HG03039 (cell line): ENCODE results near the gene DUSP1.
"Not testable (repeated sequence)": the region's sequence is repeated elsewhere in the genome, so short reads cannot be mapped to it uniquely, and the experiment has no call there.

ENCODE experiments used
- ATAC-seq: cut with Tn5 transposase; IDR thresholded peaks from one replicate; pipeline ENCODE4 v1.9.1; 2021; ENCODE audit warnings: mild to moderate bottlenecking, moderate library complexity; ENCODE audit not compliant: unreplicated experiment

The DUSP1 gene

DNA sequence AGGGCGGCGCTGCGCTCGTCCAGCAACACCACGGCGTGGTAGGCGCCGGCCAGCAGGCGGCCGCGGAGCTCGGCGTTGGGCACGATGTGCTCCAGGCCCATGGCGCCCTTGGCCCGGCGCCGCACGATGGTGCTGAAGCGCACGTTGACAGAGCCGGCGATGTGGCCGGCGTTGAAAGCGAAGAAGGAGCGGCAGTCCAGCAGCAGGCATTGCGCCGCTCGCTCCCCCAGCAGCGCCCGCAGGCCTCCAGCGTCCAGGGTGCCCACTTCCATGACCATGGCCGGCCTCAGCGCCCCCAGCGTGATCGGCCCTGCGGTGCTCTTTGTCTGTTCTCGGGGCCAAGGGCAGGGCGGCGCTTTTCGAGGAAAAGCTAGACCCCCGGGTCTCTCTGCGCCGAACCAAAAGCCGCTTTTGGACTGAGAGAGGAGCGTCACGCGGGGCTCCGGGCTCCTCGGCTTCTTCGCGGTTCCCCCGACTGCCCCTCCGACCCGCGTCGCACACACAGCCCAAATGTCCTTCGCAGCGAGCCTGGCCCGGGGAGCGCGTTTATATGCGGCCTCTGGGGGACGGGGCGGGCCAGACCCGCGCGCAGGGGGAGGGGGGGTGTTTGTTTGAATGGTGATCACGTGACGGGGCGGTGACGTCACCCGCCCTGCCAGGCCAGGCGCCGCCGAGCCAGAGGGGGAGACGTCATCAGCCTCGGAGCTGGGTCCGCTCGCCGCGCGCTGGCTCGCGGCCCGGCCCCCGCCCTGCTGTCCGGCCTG, at the start of gene DUSP1:
Gene DUSP1 (minus strand): TSS at position 521 of the 764 bp plus-strand sequence. CDS start 243 bp downstream, at position 278.
- peak; percentile 55 for ATAC-seq

GRCh38 chr5:172820046-172820767, 49.2 kb upstream of the DUSP1 start:
- ATAC-seq, result no peak

GRCh38 chr5:172819569-172819968, 48.6 kb upstream of the DUSP1 start:
- ATAC-seq, result no peak

DNA sequence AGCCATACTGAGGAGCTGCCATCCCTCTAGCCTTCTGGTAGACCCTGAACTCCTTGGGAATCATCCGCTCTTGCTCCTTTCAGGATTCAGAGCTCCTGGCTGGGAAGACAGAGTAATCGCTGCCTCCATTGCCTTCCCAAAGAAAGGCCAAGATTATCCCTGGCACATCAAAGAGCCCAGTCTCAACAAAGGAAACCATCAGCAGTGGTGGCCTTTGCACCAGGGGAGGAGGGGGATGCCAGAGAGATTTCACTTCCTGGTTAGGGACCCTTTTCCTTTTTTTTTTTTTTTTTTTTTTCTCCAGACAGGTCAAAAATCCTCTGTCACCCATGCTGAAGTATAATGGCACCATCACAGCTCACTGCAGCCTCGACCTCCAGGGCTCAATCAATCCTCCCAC, 47.1 kb upstream of the DUSP1 start:
- no peak for ATAC-seq

DNA sequence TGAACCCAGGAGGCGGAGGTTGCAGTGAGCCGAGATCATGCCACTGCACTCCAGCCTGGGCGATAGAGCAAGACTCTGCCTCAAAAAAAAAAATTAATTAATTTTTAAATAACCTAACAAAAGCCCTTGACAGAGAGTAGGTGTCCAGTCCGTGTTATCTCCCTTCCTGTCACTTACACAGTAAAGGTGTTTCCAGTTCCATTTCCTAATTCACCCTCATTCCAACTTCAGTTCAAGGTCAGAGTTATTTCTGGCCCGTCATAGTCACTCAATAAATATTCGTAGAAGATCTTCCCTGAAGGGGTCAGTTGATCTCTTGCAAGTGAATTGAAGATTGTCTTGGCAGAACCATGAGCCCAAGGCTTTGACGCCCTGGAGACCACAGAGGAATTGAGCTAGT, 46.7 kb upstream of the DUSP1 start:
- ATAC-seq, result no peak

DNA sequence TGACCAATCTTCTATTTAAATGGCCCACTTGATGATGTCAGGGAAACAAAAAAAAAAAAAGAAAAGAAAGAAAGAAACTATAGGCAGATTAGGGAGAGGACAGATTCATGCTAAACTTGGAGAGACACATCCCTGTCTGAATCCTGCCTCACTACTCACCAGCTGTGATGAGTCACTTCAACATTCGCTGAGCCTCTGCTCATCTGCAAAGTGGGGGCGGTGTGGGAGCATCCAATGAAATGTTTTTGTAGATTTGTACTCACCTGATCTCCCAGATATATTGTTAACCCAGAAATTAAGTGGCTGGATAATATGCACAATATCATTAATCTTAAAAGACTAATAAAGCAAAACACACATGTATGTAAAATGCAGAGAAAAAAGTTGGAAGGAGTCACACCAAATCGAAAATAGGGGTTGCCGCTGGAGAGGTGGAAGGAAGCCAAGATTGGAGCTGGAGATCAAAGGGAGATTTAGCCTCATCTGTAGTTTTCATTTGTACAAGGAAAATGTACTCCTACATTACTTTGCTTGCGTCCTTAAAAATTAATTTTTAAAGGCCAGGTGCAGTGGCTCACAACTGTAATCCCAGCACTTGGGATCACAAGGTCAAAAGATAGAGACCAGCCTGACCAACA, 46.0 kb upstream of the DUSP1 start:
- ATAC-seq, result no peak

DNA sequence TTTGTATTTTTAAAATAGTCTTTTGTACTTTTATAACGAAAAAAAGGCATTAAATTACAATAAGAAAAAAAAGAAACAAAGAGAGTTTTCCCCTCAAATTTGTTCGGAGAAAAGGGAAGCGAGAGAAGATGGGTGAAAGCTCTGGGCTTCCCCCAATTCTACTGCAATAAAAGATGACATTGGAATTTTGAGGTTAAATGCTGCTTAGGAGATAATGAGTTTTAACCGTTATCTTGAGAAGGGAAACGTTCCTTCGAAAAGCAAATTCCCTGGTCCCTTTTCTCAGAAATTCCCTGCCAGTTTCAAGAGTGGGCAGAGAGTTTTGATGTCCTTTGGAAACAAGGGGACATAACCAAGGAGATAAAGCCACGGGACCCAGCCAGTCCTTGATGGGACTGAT, 44.6 kb upstream of the DUSP1 start:
- ATAC-seq, result no peak

DNA sequence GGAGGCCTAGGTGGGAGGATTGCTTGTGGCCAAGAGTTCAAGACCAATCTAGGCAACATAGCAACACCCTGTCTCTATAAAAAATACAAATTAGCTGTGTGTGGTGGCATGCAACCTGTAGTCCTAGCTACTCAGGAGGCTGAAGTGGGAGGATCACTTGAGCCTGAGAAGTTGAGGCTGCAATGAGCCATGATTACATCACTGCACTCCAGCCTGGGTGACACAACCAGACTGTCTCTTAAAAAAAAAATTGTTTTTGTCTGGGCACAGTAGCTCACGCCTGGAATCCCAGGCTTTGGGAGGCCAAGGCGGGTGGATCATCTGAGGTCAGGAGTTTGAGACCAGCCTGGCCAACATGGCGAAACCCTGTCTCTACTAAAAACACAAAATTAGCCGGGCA, 40.0 kb upstream of the DUSP1 start:
- ATAC-seq, result not testable (repeated sequence)

GRCh38 chr5:172809774-172810173, 38.8 kb upstream of the DUSP1 start:
- no peak for ATAC-seq

DNA sequence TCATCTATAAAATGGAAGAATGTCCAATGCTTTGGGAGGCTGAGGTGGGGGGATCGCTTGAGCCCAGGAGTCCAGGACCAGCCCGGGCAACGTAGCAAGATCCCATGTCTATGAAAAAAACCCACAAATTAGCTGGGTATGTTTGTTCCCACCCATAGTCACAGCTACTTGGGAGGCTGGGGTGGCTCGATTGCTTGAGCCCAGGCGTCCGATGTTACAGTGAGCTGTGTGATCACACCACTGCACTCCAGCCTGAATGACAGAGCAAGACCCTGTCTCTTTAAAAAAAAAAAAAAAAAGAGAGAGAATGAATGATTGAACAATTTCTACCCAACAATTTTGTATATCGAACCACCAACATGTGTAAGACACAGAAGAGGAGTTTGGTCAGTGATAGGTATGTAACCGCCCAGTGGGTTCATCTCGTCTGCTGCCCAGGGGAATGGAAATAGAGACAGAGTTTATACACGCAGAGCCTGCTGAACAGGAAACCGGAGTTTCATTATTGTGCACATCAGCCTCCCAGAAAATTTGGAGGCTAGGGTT, 36.8 kb upstream of the DUSP1 start:
- ATAC-seq, result no peak

GRCh38 chr5:172806897-172807672, 36.1 kb upstream of the DUSP1 start:
- ATAC-seq, result peak; percentile 93

GRCh38 chr5:172805736-172806255, 34.8 kb upstream of the DUSP1 start:
- no peak for ATAC-seq

- no peak for ATAC-seq
Measured at GRCh38 chr5:172805018-172805683, 34.2 kb upstream of the DUSP1 start.

GRCh38 chr5:172802567-172803176, 31.7 kb upstream of the DUSP1 start:
- no peak for ATAC-seq

- ATAC-seq, result no peak
Measured at GRCh38 chr5:172802112-172802511, 31.1 kb upstream of the DUSP1 start.

DNA sequence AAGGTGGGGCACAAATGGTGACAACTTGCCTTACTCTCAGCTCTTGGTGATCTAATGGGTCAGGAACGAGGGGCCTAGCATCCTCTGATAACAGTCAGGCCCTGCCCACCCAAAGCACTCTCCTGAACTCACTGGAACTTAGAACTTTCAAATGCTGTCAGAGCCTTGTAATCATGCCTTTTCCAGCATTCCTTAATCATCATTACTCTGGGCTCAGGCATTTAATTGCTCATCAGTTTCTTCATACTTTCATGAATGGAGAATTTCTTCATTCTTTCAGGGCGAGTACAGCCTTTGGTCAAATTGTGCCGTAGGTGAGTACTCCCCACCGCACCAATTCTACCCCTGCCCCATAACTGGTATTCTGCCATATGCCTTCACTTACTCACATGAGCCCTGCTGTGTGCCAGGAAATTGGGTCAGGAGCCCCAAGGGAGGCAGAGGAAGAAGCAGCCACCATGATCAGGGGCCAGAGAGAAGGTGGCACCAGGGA, 30.2 kb upstream of the DUSP1 start:
- no peak for ATAC-seq

DNA sequence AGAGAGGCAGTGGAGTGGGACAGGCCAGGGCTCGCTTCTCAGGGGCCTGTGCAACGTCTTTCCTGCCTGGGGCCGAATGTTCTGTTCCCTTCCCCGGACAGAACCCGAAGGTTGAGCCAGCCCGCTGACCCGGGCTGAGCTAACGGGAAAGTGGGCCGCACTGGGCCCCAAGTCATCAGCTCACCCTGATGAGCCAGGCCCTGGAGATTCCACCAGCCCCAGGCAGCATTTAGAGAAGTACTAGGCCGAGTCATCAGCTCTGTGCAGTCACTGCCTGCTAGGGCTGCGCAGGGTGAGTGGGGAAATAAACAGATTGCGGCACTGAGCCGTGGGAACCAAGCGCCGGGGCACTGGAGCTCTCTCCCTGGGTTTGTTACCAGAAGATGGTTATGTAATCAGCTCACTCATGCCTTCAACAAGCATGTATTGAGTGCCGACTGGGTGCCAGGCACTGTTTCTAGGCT, 29.1 kb upstream of the DUSP1 start:
- no peak for ATAC-seq

DNA sequence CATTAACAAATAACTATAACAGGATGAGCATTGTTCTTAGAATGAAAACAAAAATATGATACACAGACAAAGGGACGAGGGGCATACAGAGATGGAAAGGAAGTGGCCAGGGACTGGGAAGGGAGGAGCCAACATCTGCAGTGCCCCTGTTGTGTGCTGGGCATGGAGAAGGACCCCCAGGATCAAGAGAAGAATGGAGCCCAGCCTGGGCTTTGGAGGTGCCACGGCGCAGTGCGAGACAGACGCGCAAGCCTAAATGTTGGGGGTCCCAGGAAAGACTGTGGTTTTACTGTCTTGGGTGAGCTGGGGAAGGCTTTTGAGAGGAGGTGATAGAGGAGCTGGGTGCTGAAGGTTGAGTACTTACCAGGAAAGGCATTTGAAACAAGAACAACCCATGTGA, 28.4 kb upstream of the DUSP1 start:
- no peak for ATAC-seq
